Retinal pigment epithelial cell (primary cell): Measurements from ENCODE around the gene ARFIP1.

Experiments
- DNase-seq: peaks from one replicate; pipeline ENCODE4 v3.0.0-alpha.2; 2010; ENCODE audit warnings: low read depth
- H3K4me3 ChIP-seq: 2 replicates; pipeline ENCODE4 v1.5.1; 2011; ENCODE audit warnings: mild to moderate bottlenecking, low read length, control low read depth, moderate library complexity
- TF ChIP-seq, protein P1 (sequence below): conservative IDR thresholded peaks from 2 replicates; pipeline ENCODE4 v1.5.1; 2011; ENCODE audit warnings: low read depth, low read length, control low read depth, inconsistent platforms

ARFIP1 gene

DNA sequence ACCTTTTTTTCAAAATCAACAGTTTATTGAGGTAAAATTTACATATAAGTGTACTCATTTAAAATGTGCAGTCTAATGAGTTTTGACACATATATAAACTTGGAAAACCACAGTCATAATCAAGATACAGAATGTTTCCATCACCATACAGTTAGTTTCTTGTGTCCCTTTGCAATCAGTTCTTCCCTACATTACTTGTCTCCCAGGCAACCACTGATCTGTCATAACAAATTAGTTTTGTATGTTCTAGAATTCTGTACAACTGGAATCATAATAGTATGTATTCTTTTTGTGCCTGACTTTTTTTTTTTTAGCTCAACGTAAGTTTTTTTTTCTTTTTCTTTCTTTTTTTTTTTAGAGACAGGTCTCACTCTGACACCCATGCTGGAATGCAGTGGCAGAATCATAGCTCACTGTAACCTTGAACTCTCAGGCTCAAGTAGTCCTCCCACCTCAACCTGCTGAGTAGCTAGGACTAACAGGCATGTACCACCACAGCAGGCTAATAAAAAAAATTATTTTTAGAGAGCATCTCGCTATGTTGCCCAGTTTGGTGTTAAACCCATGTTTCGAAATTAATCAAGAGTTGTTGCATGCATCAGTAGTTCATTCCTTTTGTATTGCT, 26.9 kb downstream of the ARFIP1 start:
- DNase-seq, result peak; percentile 19
- TF ChIP-seq, protein P1, sequence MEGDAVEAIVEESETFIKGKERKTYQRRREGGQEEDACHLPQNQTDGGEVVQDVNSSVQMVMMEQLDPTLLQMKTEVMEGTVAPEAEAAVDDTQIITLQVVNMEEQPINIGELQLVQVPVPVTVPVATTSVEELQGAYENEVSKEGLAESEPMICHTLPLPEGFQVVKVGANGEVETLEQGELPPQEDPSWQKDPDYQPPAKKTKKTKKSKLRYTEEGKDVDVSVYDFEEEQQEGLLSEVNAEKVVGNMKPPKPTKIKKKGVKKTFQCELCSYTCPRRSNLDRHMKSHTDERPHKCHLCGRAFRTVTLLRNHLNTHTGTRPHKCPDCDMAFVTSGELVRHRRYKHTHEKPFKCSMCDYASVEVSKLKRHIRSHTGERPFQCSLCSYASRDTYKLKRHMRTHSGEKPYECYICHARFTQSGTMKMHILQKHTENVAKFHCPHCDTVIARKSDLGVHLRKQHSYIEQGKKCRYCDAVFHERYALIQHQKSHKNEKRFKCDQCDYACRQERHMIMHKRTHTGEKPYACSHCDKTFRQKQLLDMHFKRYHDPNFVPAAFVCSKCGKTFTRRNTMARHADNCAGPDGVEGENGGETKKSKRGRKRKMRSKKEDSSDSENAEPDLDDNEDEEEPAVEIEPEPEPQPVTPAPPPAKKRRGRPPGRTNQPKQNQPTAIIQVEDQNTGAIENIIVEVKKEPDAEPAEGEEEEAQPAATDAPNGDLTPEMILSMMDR, result no peak
- no peak overlapping the region for H3K4me3 ChIP-seq

DNA sequence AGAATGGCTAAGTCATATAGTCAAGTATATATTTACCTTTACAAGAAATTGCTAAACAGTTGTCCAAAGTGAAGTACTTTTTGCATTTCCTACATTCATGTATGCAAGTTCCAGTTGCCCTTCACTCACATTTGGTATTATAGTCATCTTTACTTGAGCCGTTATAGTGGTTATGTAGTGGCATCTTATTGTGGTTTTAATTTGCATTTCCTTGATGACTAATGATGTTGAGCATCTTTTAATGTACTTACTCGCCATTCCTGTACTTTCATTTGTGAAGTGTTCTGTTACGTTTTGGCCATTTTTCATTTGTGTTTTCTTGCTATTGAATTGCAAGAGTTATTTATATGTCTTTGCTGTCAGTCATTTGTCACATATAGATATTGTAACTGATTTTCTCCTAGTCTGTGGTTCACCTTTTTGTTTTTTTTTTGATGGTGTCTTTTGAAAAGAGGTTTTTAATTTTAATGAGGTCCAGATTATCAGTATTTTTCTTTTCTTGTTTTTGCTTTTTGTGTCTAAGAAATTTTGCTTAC, 27.6 kb downstream of the ARFIP1 start:
- TF ChIP-seq, protein P1, result no peak
- DNase-seq, result no peak
- no peak overlapping the region for H3K4me3 ChIP-seq

DNA sequence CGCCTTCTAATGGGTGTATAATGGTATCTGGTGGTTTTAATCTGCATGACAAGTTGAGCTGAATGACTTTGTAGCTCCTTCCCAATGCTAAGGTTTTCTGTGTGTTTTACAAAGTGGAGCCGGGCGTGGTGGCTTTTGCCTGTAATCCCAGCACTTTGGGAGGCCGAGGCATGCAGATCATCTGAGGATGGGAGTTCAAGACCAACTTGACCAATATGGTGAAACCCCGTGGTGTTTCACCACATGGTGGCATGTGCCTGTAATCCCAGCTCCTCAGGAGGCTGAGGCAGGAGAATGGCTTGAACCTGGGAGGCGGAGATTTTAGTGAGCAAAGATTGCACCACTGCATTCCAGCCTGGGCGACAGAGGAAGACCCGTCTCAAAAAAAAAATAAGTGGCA, 28.9 kb downstream of the ARFIP1 start:
- TF ChIP-seq, protein P1, result no peak
- no peak for DNase-seq

DNA sequence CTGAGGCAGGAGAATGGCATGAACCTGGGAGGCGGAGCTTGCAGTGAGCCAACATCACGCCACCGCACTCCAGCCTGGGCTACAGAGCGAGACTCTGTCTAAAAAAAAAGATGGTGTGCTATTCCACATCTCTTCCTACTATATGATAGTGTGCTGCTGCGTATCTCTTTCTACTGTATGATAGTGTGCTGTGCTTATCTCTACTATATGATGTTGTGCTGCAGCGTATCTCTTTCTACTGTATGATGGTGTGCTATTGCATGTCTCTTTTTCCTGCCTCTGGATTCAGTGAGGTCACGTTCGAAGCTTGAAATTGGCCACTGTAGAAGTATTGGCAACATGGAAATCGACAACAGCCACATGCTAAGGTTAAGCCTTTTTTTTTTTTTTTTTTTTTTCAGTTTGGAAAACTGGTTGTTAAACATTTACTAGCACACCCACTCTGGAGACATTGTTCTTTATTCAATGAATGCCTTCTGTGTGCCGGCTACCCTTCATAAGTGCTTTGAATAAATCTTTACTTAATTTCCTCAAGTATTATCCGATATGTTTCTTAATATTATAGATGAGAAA, 31.0 kb downstream of the ARFIP1 start:
- no peak overlapping the region for H3K4me3 ChIP-seq
- no peak for DNase-seq
- TF ChIP-seq, protein P1, result no peak

More for the DNA sequence above, 28.9 kb downstream of the ARFIP1 start:
- H3K4me3 ChIP-seq, result no peak overlapping the region

DNA sequence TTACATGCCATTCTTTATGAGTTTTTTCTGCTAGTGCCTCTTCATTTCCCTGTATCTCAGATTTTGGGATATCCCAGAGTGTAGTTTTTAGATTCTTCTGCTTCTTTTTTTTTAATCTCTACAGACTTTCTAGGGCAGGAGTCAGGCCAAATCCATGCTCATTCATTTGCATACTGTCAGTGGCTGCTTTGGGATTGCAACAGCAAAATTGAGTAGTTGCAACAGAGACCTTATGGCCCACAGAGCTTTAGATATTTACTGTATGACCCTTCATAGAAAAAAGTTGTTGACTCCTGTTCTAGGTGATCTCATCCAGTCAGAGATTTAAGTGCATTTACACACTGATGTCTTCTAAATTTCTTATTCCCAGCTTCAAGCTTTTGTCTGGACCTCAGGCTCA, 35.3 kb downstream of the ARFIP1 start:
- TF ChIP-seq, protein P1, result no peak
- no peak for DNase-seq
- H3K4me3 ChIP-seq, result no peak overlapping the region

DNA sequence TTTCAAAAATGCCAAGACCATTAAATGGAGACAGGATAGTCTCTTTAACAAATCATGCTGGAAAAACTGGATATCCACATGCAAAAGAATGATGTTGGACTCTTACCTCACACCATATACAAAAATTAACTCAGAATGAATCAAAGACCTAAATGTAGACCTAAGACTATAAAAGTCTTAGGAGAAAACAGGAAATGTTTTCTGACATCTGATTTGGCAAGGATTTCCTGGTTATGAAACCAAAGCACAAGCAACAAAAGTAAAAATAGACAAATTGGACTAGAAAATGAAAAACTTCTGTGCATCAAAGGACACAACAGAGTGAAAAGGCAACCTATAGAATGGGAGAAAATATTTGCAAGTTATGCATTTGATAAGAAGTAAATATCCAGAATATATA, 37.6 kb downstream of the ARFIP1 start:
- H3K4me3 ChIP-seq, result no peak overlapping the region
- no peak for DNase-seq
- TF ChIP-seq, protein P1, result no peak
